SU-DHL-6 (cell line): Measurements from ENCODE around the gene NLRP6.

Source experiments
- H2AFZ ChIP-seq: fragments of 200-600 bp; sonication (generic); 2 replicates; pipeline ENCODE4 v1.6.1; 2014; ENCODE audit warnings: low read depth, mild to moderate bottlenecking, moderate library complexity, mixed read lengths, antibody characterized with exemption, low read length; ENCODE audit not compliant: severe bottlenecking
- H3F3A ChIP-seq: fragments of 200-600 bp; shearing (Covaris generic); 2 replicates; pipeline ENCODE4 v1.6.0; 2016; ENCODE audit warnings: antibody characterized with exemption, mild to moderate bottlenecking; ENCODE audit not compliant: insufficient read depth
- H3K27ac ChIP-seq: fragments of 200-600 bp; sonication (generic); 2 replicates; pipeline ENCODE4 v1.5.1; 2016; ENCODE audit warnings: low read depth, mild to moderate bottlenecking, low read length, moderate library complexity, mixed read lengths
- H3K27me3 ChIP-seq: fragments of 200-600 bp; sonication (generic), shearing (Covaris generic); 2 replicates; pipeline ENCODE4 v1.6.0; 2014; ENCODE audit warnings: mild to moderate bottlenecking, low read length
- H3K36me3 ChIP-seq: fragments of 200-600 bp; sonication (generic); 2 replicates; pipeline ENCODE4 v1.6.1; 2014; ENCODE audit warnings: mild to moderate bottlenecking, low read length, mixed read lengths
- H3K4me2 ChIP-seq: fragments of 300-600, 200-600 bp; shearing (Covaris generic), sonication (generic); 2 replicates; pipeline ENCODE4 v1.6.0; 2014; ENCODE audit warnings: low read length, low read depth, mild to moderate bottlenecking; ENCODE audit not compliant: poor library complexity, severe bottlenecking
- H3K4me3 ChIP-seq: fragments of 200-600 bp; sonication (generic); 2 replicates; pipeline ENCODE4 v1.5.1; 2014; ENCODE audit warnings: antibody characterized with exemption, low read length, mild to moderate bottlenecking, mixed read lengths; ENCODE audit not compliant: insufficient read depth, poor library complexity, severe bottlenecking
- H3K79me2 ChIP-seq: fragments of 200-600 bp; sonication (generic); 2 replicates; pipeline ENCODE4 v1.6.1; 2014; ENCODE audit warnings: mild to moderate bottlenecking, low read length, moderate library complexity; ENCODE audit not compliant: insufficient read depth
- H3K9ac ChIP-seq: fragments of 200-600 bp; sonication (generic); 2 replicates; pipeline ENCODE4 v1.7.0; 2014; ENCODE audit warnings: mild to moderate bottlenecking, low read length
- H3K9me2 ChIP-seq: fragments of 200-600 bp; sonication (generic); replicated peaks from 2 replicates; pipeline ENCODE4 v1.6.1; 2014; ENCODE audit warnings: low read length; ENCODE audit not compliant: insufficient read depth
- H3K9me3 ChIP-seq: fragments of 200-600 bp; sonication (generic); 2 replicates; pipeline ENCODE4 v1.6.1; 2014; ENCODE audit warnings: low read length, mixed read lengths; ENCODE audit not compliant: insufficient read depth
- H4K20me1 ChIP-seq: fragments of 200-600 bp; sonication (generic); 2 replicates; pipeline ENCODE4 v1.6.1; 2014; ENCODE audit warnings: low read depth, mild to moderate bottlenecking, antibody characterized with exemption, low read length, moderate library complexity, mixed read lengths
- CTCF ChIP-seq: fragments of 200-600 bp; sonication (generic); IDR thresholded peaks from one replicate; pipeline ENCODE4 v1.5.1; 2017; ENCODE audit warnings: antibody characterized with exemption, mild to moderate bottlenecking, low read length, moderate library complexity; ENCODE audit not compliant: insufficient read depth, poor library complexity, severe bottlenecking
- EZH2phosphoT487 ChIP-seq: fragments of 200-600 bp; sonication (generic), shearing (Covaris generic); conservative IDR thresholded peaks from 2 replicates; pipeline ENCODE4 v1.6.1; 2018; ENCODE audit warnings: mild to moderate bottlenecking, antibody characterized with exemption, low read length, moderate library complexity, mixed read lengths

NLRP6 gene

GRCh38 chr11:250740-251299 lies 27.4 kb upstream of the NLRP6 start:
- Histone ChIP-seq H3F3A (peaks cover 6% of the 10 kb centered on the region; the same call in 1 of the 2 replicates), H3K4me3 (no peak overlapping the region), H3K36me3 (peaks cover 26% of the 10 kb centered on the region), H3K79me2 (no peaks in the 10 kb centered on the region), H3K9me2 (no peaks in the 10 kb centered on the region), H3K27me3 (no peaks in the 10 kb centered on the region), H2AFZ (no peak overlapping the region), H3K9me3 (no peaks in the 10 kb centered on the region), H3K9ac (no peak overlapping the region), H3K27ac (no peak overlapping the region), H3K4me2 (no peak overlapping the region), H4K20me1 (no peaks in the 10 kb centered on the region)
- TF ChIP-seq EZH2phosphoT487 (no peak), CTCF (peak; percentile 71)

- Histone ChIP-seq H3K9me2 (no peaks in the 10 kb centered on the region), H3K9me3 (no peaks in the 10 kb centered on the region), H2AFZ (no peak overlapping the region), H3K4me3 (no peak overlapping the region), H3K9ac (no peak overlapping the region), H3K36me3 (peaks cover 24% of the 10 kb centered on the region), H3K79me2 (no peaks in the 10 kb centered on the region), H4K20me1 (no peaks in the 10 kb centered on the region), H3F3A (peaks cover 6% of the 10 kb centered on the region; the same call in 1 of the 2 replicates), H3K4me2 (no peak overlapping the region), H3K27ac (no peak overlapping the region), H3K27me3 (no peaks in the 10 kb centered on the region)
- no peak for TF ChIP-seq CTCF
- no peak for TF ChIP-seq EZH2phosphoT487
Observed at GRCh38 chr11:251550-251949, 26.7 kb upstream of the NLRP6 start.

- H3K27me3 ChIP-seq = no peaks in the 10 kb centered on the region
- H3F3A ChIP-seq = peaks cover 6% of the 10 kb centered on the region; the same call in 1 of the 2 replicates
- no peak overlapping the region for H2AFZ ChIP-seq
- no peaks in the 10 kb centered on the region for H3K79me2 ChIP-seq
- H3K9ac ChIP-seq = no peak overlapping the region
- H3K4me2 ChIP-seq = no peak overlapping the region
- no peak overlapping the region for H3K4me3 ChIP-seq
- H3K9me3 ChIP-seq = no peaks in the 10 kb centered on the region
- TF ChIP-seq CTCF (no peak), EZH2phosphoT487 (no peak)
- peaks cover 17% of the 10 kb centered on the region for H3K36me3 ChIP-seq
- no peaks in the 10 kb centered on the region for H3K9me2 ChIP-seq
- H4K20me1 ChIP-seq = no peaks in the 10 kb centered on the region
- no peak overlapping the region for H3K27ac ChIP-seq
Observed at GRCh38 chr11:252666-253065, 25.5 kb upstream of the NLRP6 start.
